ENCODE measurements around the gene ZNF70. TPM values are rescaled to one million over a fixed set of nuclear protein-coding genes. Genes with fewer than 3 reads are reported as not detected.

Gene ZNF70
- total RNA-seq, 1 experiment from 2014 or later, result 4.3 TPM

- Histone ChIP-seq H3K36me3 (peaks cover 11% of the 10 kb centered on the region), H3K4me1 (replicated peaks) (peaks cover 17% of the 10 kb centered on the region), H3K9me3 (replicated peaks) (no peaks in the 10 kb centered on the region), H3K27me3 (replicated peaks) (no peaks in the 10 kb centered on the region), H3K27ac (no peak overlapping the region), H3K4me3 (no peak overlapping the region)
- DNase-seq (ENCODE audit: low read depth in 1 of 2, low spot score in 2 of 2), result no peak
Measured at GRCh38 chr22:23760056-23760455, 9.1 kb upstream of the ZNF70 start.

GRCh38 chr22:23759566-23759965 is 8.7 kb upstream of the ZNF70 start:
- Histone ChIP-seq H3K27ac (no peak overlapping the region), H3K36me3 (peaks cover 7% of the 10 kb centered on the region; the same call in 1 of the 2 replicates), H3K4me1 (replicated peaks) (peaks cover 19% of the 10 kb centered on the region), H3K27me3 (replicated peaks) (no peaks in the 10 kb centered on the region), H3K9me3 (replicated peaks) (no peaks in the 10 kb centered on the region), H3K4me3 (no peak overlapping the region)
- DNase-seq (ENCODE audit: low read depth in 1 of 2, low spot score in 2 of 2), result no peak

GRCh38 chr22:23756891-23757290 is 6.0 kb upstream of the ZNF70 start:
- Histone ChIP-seq H3K9me3 (replicated peaks) (no peaks in the 10 kb centered on the region), H3K4me1 (replicated peaks) (peaks cover 8% of the 10 kb centered on the region), H3K27me3 (replicated peaks) (no peaks in the 10 kb centered on the region), H3K4me3 (no peak overlapping the region), H3K36me3 (no peaks in the 10 kb centered on the region), H3K27ac (no peak overlapping the region)
- DNase-seq (ENCODE audit: low read depth in 1 of 2, low spot score in 2 of 2), result no peak

GRCh38 chr22:23755711-23756110 is 4.8 kb upstream of the ZNF70 start:
- Histone ChIP-seq H3K4me1 (replicated peaks) (peaks cover 15% of the 10 kb centered on the region), H3K4me3 (no peak overlapping the region), H3K27ac (no peak overlapping the region), H3K36me3 (no peaks in the 10 kb centered on the region), H3K27me3 (replicated peaks) (no peaks in the 10 kb centered on the region), H3K9me3 (replicated peaks) (peaks cover 4% of the 10 kb centered on the region)
- DNase-seq (ENCODE audit: low read depth in 1 of 2, low spot score in 2 of 2), result no peak

- no peaks in the 10 kb centered on the region for H3K36me3 ChIP-seq
- H3K27ac ChIP-seq, result no peak overlapping the region
- no peak overlapping the region for H3K4me3 ChIP-seq
- H3K9me3 ChIP-seq (replicated peaks), result peaks cover 4% of the 10 kb centered on the region
- H3K27me3 ChIP-seq (replicated peaks), result no peaks in the 10 kb centered on the region
- peaks cover 16% of the 10 kb centered on the region for H3K4me1 ChIP-seq (replicated peaks)
- DNase-seq (ENCODE audit: low read depth in 1 of 2, low spot score in 2 of 2), result peak in 1 of 2 experiments; percentile 23
Measured at GRCh38 chr22:23754980-23755636, 4.2 kb upstream of the ZNF70 start.

GRCh38 chr22:23754220-23754919 is 3.5 kb upstream of the ZNF70 start, which contains the start of gene VPREB3:
Gene VPREB3, minus strand, starts transcription at chr22:23754425. Its CDS starts 62 bp downstream, at chr22:23754363.
- Histone ChIP-seq H3K4me1 (replicated peaks) (peaks cover 20% of the 10 kb centered on the region), H3K9me3 (replicated peaks) (peaks cover 4% of the 10 kb centered on the region), H3K27ac (no peak within 1 kb of the TSS), H3K36me3 (no peaks in the 10 kb centered on the region), H3K27me3 (replicated peaks) (no peaks in the 10 kb centered on the region), H3K4me3 (no peak within 1 kb of the TSS)
- DNase-seq (ENCODE audit: low read depth in 1 of 2, low spot score in 2 of 2), result no peak

GRCh38 chr22:23753385-23753784 is 2.5 kb upstream of the ZNF70 start:
- no peak for DNase-seq (ENCODE audit: low read depth in 1 of 2, low spot score in 2 of 2)
- H3K9me3 ChIP-seq (replicated peaks), result peaks cover 4% of the 10 kb centered on the region
- no peak overlapping the region for H3K4me3 ChIP-seq
- H3K27ac ChIP-seq, result no peak overlapping the region
- no peaks in the 10 kb centered on the region for H3K27me3 ChIP-seq (replicated peaks)
- H3K36me3 ChIP-seq, result no peaks in the 10 kb centered on the region
- peaks cover 20% of the 10 kb centered on the region for H3K4me1 ChIP-seq (replicated peaks)

GRCh38 chr22:23752750-23753149 is 1.8 kb upstream of the ZNF70 start:
- Histone ChIP-seq H3K9me3 (replicated peaks) (peaks cover 4% of the 10 kb centered on the region), H3K27me3 (replicated peaks) (no peaks in the 10 kb centered on the region), H3K36me3 (no peaks in the 10 kb centered on the region), H3K4me1 (replicated peaks) (peaks cover 20% of the 10 kb centered on the region), H3K27ac (no peak overlapping the region), H3K4me3 (no peak overlapping the region)
- no peak for DNase-seq (ENCODE audit: low read depth in 1 of 2, low spot score in 2 of 2)

- Histone ChIP-seq H3K9me3 (replicated peaks) (peaks cover 4% of the 10 kb centered on the region), H3K27ac (no peak overlapping the region), H3K36me3 (no peaks in the 10 kb centered on the region), H3K4me1 (replicated peaks) (peaks cover 20% of the 10 kb centered on the region), H3K4me3 (no peak overlapping the region), H3K27me3 (replicated peaks) (no peaks in the 10 kb centered on the region)
- DNase-seq (ENCODE audit: low read depth in 1 of 2, low spot score in 2 of 2), result no peak
Measured at GRCh38 chr22:23752090-23752691, 1.3 kb upstream of the ZNF70 start.

GRCh38 chr22:23751441-23751996 is 607 bp upstream of the ZNF70 start:
- Histone ChIP-seq H3K36me3 (no peaks in the 10 kb centered on the region), H3K4me1 (replicated peaks) (peaks cover 20% of the 10 kb centered on the region), H3K9me3 (replicated peaks) (peaks cover 4% of the 10 kb centered on the region), H3K27ac (peak overlapping the region; percentile 82), H3K27me3 (replicated peaks) (no peaks in the 10 kb centered on the region), H3K4me3 (peak overlapping the region; percentile 84)
- DNase-seq (ENCODE audit: low read depth in 1 of 2, low spot score in 2 of 2), result no peak

GRCh38 chr22:23750367-23750713 is 572 bp downstream of the ZNF70 start:
- Histone ChIP-seq H3K36me3 (peaks cover 3% of the 10 kb centered on the region), H3K4me1 (replicated peaks) (peaks cover 16% of the 10 kb centered on the region), H3K27ac (no peak overlapping the region), H3K9me3 (replicated peaks) (peaks cover 4% of the 10 kb centered on the region), H3K27me3 (replicated peaks) (no peaks in the 10 kb centered on the region), H3K4me3 (peak overlapping the region; percentile 84)
- DNase-seq (ENCODE audit: low read depth in 1 of 2, low spot score in 2 of 2), result no peak

GRCh38 chr22:23749841-23750301 is 1.0 kb downstream of the ZNF70 start:
- no peak for DNase-seq (ENCODE audit: low read depth in 1 of 2, low spot score in 2 of 2)
- Histone ChIP-seq H3K27me3 (replicated peaks) (no peaks in the 10 kb centered on the region), H3K36me3 (peaks cover 8% of the 10 kb centered on the region), H3K27ac (no peak overlapping the region), H3K4me3 (peak overlapping the region; percentile 84; the same call in 1 of the 2 replicates), H3K9me3 (replicated peaks) (peaks cover 4% of the 10 kb centered on the region), H3K4me1 (replicated peaks) (peaks cover 12% of the 10 kb centered on the region)

- DNase-seq (ENCODE audit: low read depth in 1 of 2, low spot score in 2 of 2), result no peak
- no peak overlapping the region for H3K27ac ChIP-seq
- no peaks in the 10 kb centered on the region for H3K27me3 ChIP-seq (replicated peaks)
- H3K9me3 ChIP-seq (replicated peaks), result no peaks in the 10 kb centered on the region
- no peak overlapping the region for H3K4me3 ChIP-seq
- H3K36me3 ChIP-seq, result peaks cover 34% of the 10 kb centered on the region
- peaks cover 4% of the 10 kb centered on the region; the same call in 1 of the 2 replicates for H3K4me1 ChIP-seq (replicated peaks)
Measured at GRCh38 chr22:23745791-23746190, 5.1 kb downstream of the ZNF70 start.

GRCh38 chr22:23744485-23744884 is 6.4 kb downstream of the ZNF70 start:
- no peaks in the 10 kb centered on the region for H3K27me3 ChIP-seq (replicated peaks)
- no peaks in the 10 kb centered on the region for H3K4me1 ChIP-seq (replicated peaks)
- DNase-seq (ENCODE audit: low read depth in 1 of 2, low spot score in 2 of 2), result no peak
- H3K9me3 ChIP-seq (replicated peaks), result no peaks in the 10 kb centered on the region
- H3K27ac ChIP-seq, result no peak overlapping the region
- H3K36me3 ChIP-seq, result peaks cover 34% of the 10 kb centered on the region
- H3K4me3 ChIP-seq, result no peak overlapping the region

All from SJSA1 (cell line).